HG03139 (cell line): Measurements from ENCODE around the gene MICAL1.

Experiments used
- ATAC-seq: cut with Tn5 transposase; IDR thresholded peaks from one replicate; pipeline ENCODE4 v1.9.1; 2021; ENCODE audit not compliant: unreplicated experiment

MICAL1 gene

GRCh38 chr6:109440331-109441068 is 15.1 kb downstream of the MICAL1 start, which contains the start of the genes PPIL6 and SMPD2:
TSS of gene PPIL6 (minus strand) at chr6:109440628. CDS start at chr6:109440590, 38 bp downstream.
TSS of gene SMPD2 (plus strand) at chr6:109440724. CDS start at chr6:109441122, 398 bp downstream.
- peak; percentile 69 for ATAC-seq

DNA sequence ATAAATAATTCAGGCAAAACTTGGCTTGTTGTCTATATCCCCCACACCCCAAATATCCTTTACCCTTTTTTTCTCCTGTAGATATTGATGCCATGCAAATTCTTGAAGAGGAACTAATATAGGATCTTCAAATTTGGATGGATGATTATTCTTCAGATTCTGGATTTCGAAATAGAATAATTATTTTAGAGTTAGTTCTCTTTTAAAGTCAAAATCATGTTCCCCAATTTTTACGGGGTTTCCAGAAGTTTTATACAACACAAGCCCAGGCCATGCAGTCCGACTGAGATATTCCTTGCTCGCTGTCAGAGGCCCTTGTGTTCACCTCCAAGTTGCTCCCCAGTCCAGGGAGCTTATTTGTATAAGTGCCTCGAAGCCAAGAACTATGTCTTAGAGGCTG is 19.5 kb downstream of the MICAL1 start:
- ATAC-seq, result no peak

GRCh38 chr6:109434456-109434855 is 21.1 kb downstream of the MICAL1 start:
- no peak for ATAC-seq

- no peak for ATAC-seq
These were observed 26.1 kb downstream of the MICAL1 start for GRCh38 chr6:109429496-109429895.

DNA sequence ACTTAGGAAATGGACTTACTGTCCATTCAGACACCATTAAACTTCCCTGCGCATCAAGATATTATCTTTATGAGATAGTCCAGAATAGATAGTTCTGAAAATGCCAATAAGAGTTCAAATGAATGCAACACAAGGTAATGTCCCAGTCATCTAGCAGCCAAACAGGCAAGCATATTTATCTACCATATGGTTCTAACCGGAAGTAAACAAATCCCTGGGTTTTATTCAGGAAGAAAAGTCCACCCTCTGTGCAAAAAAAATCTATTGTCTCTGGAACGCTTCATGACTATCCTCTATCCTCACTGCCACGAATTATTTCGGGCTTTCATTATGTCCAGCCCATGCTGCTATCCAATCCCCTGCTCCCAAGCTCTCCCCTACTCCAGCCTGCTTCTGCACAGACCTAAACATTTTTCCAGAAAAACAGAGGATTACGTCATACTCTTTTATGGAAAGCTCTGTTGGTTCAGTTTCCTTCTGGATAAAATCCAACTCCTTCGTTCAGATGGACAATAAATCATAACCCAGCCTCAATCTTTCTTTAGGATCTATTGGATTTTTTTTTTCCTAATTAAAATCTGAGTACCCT is 26.6 kb downstream of the MICAL1 start:
- ATAC-seq, result no peak

GRCh38 chr6:109424946-109425345 is 30.6 kb downstream of the MICAL1 start:
- ATAC-seq, result no peak

DNA sequence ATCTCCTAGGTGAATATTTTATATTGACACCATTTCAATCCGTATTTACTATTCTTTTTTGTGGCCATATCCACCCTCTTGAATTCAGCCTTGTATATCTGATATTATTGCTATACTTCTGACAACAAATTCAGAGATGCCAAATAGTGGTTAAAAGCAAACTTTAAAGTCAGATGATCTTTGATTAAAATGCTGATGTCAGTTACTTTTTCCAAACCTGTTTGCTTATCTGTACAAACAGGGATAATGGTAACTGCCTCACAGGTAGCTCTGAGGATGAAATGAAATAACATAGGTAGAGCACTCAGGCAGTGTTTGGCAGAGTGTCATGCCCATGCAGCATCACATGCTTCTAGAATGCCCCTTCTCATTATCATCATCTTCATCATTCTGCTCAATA is 34.4 kb downstream of the MICAL1 start:
- ATAC-seq, result no peak

GRCh38 chr6:109420751-109421150 is 34.8 kb downstream of the MICAL1 start:
- no peak for ATAC-seq

- ATAC-seq, result no peak
These were observed 37.9 kb downstream of the MICAL1 start for GRCh38 chr6:109417646-109418045.

DNA sequence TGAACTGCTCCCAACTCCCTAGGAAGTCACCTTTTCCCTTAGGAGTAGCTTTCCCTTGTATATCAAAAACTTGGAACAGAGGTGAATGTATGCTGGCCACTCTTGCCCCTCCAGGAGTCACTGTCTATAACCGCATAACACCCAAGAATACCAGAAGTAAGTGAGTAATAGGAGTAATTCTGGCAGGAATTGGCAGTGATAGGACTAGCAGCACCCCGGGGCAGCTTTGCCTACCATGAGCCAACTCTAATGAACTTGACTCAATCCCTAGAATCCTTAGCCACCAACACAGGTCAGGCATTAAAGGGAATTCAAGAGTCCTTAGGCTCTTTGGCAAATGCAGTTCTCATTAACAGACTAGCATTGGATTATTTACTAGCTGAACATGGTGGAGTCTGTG is 44.5 kb downstream of the MICAL1 start:
- ATAC-seq, result no peak

DNA sequence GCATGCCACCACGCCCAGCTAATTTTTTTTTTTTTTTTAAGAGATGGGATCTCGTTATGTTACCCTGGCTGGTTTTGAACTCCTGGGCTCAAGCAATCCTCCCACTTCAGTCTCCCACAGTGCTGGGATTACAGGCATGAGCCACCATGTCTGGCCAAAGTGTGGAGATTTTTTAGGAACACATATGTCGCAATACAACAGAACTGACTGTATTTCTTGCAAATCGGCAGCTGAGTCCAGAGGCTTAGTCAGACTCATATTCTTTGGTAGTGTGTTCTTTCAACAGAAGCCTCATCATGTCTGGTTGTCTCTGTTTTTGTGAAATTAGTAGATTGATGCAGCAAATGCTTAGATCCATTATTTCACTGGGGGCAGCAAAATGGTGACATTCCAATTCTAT is 49.4 kb downstream of the MICAL1 start:
- ATAC-seq, result no peak

- ATAC-seq, result no peak
These were observed 58.6 kb downstream of the MICAL1 start for GRCh38 chr6:109397020-109397419.

DNA sequence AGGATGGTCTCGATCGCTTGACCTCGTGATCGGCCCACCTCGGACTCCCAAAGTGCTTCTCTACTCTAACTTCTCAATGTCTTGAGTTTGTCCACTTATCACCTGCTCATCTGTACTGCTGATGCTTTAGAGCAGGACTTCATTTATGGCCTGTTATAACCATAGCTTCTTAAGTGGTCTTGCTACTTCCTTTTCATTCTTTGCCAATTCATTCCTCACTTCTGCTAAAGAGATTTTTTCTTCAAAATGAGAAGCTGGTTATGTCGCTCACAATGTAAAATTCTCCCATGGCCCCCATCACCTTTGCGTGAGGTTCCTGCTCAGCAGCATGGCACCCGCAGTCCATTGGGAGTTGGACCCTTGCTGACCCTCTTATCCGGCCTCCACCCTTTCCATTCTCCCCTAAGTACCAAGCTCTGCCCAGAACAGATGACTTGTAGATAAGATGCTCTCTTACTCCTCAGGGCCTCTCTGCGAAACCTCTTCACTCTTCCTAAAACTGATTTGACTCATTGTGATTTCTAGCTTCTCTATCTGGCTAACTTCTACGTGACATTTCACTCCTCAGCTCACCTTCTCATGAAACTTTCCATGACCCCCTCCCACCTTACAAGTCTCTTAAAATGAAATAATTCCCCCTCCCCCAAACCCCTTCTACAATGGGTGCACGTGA is 59.4 kb downstream of the MICAL1 start:
- no peak for ATAC-seq
